Tibial nerve (tissue), 4 donors: ENCODE data around the gene AHCYL1.

Source experiments
- EP300 ChIP-seq, 2 donors: sonication (generic); formaldehyde crosslinking; IDR thresholded peaks; one replicate each; pipeline ENCODE4 v1.6.1; 2017; ENCODE audit warnings: antibody characterized with exemption in 2 of 2, mild to moderate bottlenecking in 1 of 2
- POLR2A ChIP-seq, 2 donors: fragments of 450-650 bp; IDR thresholded peaks; one replicate each; pipeline ENCODE4 v1.6.1; 2017; ENCODE audit warnings: antibody characterized with exemption in 2 of 2, mild to moderate bottlenecking in 2 of 2, moderate library complexity in 2 of 2
- TF ChIP-seq, protein P1 (sequence below), 5 experiments: fragments of 200-600 bp in 3 of 5; fragments of 450-650 bp in 2 of 5; sonication (generic) in 3 of 5; IDR thresholded peaks; one replicate each; pipeline ENCODE4 v1.5.1; 2016 to 2019; ENCODE audit warnings: antibody characterized with exemption in 5 of 5, mild to moderate bottlenecking in 3 of 5, moderate library complexity in 2 of 5

DNA sequence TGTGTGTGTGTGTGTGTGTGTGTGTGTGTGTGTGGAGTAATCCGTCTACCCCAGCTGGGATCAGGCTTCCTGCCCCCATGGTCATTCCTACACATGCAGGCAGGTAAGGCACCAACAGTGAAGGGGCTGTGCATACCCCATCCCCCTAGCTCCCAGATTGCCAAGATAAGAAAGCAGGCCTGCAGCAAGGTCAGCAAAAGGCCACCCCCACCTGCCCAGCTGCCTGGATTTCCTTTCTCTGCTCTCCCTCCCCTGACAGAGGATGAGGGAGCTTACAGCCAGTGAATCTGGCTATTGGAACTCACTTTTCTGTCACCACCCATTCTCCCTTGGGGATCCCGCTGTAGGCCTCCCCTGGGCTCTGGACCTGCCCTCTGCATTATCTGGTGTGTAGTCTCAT lies 78.0 kb downstream of the AHCYL1 start:
- TF ChIP-seq, protein P1, sequence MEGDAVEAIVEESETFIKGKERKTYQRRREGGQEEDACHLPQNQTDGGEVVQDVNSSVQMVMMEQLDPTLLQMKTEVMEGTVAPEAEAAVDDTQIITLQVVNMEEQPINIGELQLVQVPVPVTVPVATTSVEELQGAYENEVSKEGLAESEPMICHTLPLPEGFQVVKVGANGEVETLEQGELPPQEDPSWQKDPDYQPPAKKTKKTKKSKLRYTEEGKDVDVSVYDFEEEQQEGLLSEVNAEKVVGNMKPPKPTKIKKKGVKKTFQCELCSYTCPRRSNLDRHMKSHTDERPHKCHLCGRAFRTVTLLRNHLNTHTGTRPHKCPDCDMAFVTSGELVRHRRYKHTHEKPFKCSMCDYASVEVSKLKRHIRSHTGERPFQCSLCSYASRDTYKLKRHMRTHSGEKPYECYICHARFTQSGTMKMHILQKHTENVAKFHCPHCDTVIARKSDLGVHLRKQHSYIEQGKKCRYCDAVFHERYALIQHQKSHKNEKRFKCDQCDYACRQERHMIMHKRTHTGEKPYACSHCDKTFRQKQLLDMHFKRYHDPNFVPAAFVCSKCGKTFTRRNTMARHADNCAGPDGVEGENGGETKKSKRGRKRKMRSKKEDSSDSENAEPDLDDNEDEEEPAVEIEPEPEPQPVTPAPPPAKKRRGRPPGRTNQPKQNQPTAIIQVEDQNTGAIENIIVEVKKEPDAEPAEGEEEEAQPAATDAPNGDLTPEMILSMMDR (IDR thresholded peaks at IDR 0.05), result no peak
- TF ChIP-seq EP300 (IDR thresholded peaks at IDR 0.05) (no peak), POLR2A (IDR thresholded peaks at IDR 0.05) (no peak)
